ENCODE measurements around the gene DEDD2. TPM values are rescaled to one million over a fixed set of nuclear protein-coding genes. Genes with fewer than 3 reads are reported as not detected.

The DEDD2 gene
- total RNA-seq, 1 donor from 2014 or later, result 26.1 TPM

- TF ChIP-seq CTCF (IDR thresholded peaks at IDR 0.05), result no peak
- no peak overlapping the region for H3K27ac Mint-ChIP-seq
- no peak for DNase-seq
- H3K4me1 Mint-ChIP-seq, result no peaks in the 10 kb centered on the region
- H3K9me3 Mint-ChIP-seq, result no peaks in the 10 kb centered on the region
- intact Hi-C loops (cut with micrococcal nuclease), result no loop called here
- no peak overlapping the region for H3K4me3 Mint-ChIP-seq
- ChIA-PET CTCF (no interaction called here), POLR2A (interaction anchor here (0.5 to 2.1 kb wide), 3 partner anchors 12 to 32 kb away, joined by 3 to 5 read pairs (median 4); partner anchors contain the start of gene GSK3A)
- no peak for ATAC-seq (ENCODE audit: low read depth)
- H3K36me3 Mint-ChIP-seq (ENCODE audit: low read depth), result peaks cover 90% of the 10 kb centered on the region
- no peaks in the 10 kb centered on the region for H3K27me3 Mint-ChIP-seq
These were observed 13.1 kb upstream of the DEDD2 start for GRCh38 chr19:42230571-42230970.

- H3K27ac Mint-ChIP-seq, result no peak overlapping the region
- no peak overlapping the region for H3K4me3 Mint-ChIP-seq
- ATAC-seq (ENCODE audit: low read depth) (no peak), DNase-seq (no peak)
- no peak for TF ChIP-seq CTCF (IDR thresholded peaks at IDR 0.05)
- CTCF ChIA-PET, result interaction anchor here (2.0 kb wide), 1 partner anchor 41 kb away, joined by 5 read pairs; no protein-coding TSS in a partner anchor
- POLR2A ChIA-PET, result interaction anchor here (0.8 to 2.1 kb wide), 5 partner anchors 9 to 253 kb away, joined by 3 to 5 read pairs (median 3); partner anchors contain the start of genes DEDD2 and GSK3A
- H3K27me3 Mint-ChIP-seq, result no peaks in the 10 kb centered on the region
- H3K36me3 Mint-ChIP-seq (ENCODE audit: low read depth), result peaks cover 89% of the 10 kb centered on the region
- intact Hi-C loops (cut with micrococcal nuclease), result no loop called here
- H3K4me1 Mint-ChIP-seq, result no peaks in the 10 kb centered on the region
- no peaks in the 10 kb centered on the region for H3K9me3 Mint-ChIP-seq
These were observed 12.4 kb upstream of the DEDD2 start for GRCh38 chr19:42229855-42230351.

- POLR2A ChIA-PET, result interaction anchor here (0.8 to 2.1 kb wide), 5 partner anchors 9 to 253 kb away, joined by 3 to 5 read pairs (median 3); partner anchors contain the start of genes DEDD2 and GSK3A
- intact Hi-C loops (cut with micrococcal nuclease), result no loop called here
These were observed 11.9 kb upstream of the DEDD2 start for GRCh38 chr19:42229301-42229854.

GRCh38 chr19:42228641-42229040 is 11.2 kb upstream of the DEDD2 start:
- intact Hi-C loops (cut with micrococcal nuclease), result no loop called here
- TF ChIP-seq CTCF (IDR thresholded peaks at IDR 0.05), result no peak
- ChIA-PET POLR2A (no interaction called here), CTCF (interaction anchor here (1.2 to 2.0 kb wide), 2 partner anchors 40 to 70 kb away, joined by 4 to 5 read pairs; no protein-coding TSS in a partner anchor)
- no peaks in the 10 kb centered on the region for H3K9me3 Mint-ChIP-seq
- no peaks in the 10 kb centered on the region for H3K27me3 Mint-ChIP-seq
- peaks cover 85% of the 10 kb centered on the region for H3K36me3 Mint-ChIP-seq (ENCODE audit: low read depth)
- no peak overlapping the region for H3K27ac Mint-ChIP-seq
- no peak for ATAC-seq (ENCODE audit: low read depth)
- no peak overlapping the region for H3K4me3 Mint-ChIP-seq
- DNase-seq, result no peak
- no peaks in the 10 kb centered on the region for H3K4me1 Mint-ChIP-seq

More at GRCh38 chr19:42229301-42229854, 11.9 kb upstream of the DEDD2 start:
- DNase-seq (no peak), ATAC-seq (ENCODE audit: low read depth) (no peak)
- Mint-ChIP-seq H3K4me1 (no peaks in the 10 kb centered on the region), H3K36me3 (ENCODE audit: low read depth) (peaks cover 89% of the 10 kb centered on the region), H3K27ac (no peak overlapping the region), H3K4me3 (no peak overlapping the region), H3K9me3 (no peaks in the 10 kb centered on the region), H3K27me3 (no peaks in the 10 kb centered on the region)
- no peak for TF ChIP-seq CTCF (IDR thresholded peaks at IDR 0.05)
- CTCF ChIA-PET, result interaction anchor here (2.0 kb wide), 1 partner anchor 40 kb away, joined by 5 read pairs; no protein-coding TSS in a partner anchor

- Mint-ChIP-seq H3K36me3 (ENCODE audit: low read depth) (peaks cover 74% of the 10 kb centered on the region), H3K9me3 (no peaks in the 10 kb centered on the region), H3K4me1 (peaks cover 2% of the 10 kb centered on the region), H3K4me3 (no peak overlapping the region), H3K27ac (no peak overlapping the region), H3K27me3 (no peaks in the 10 kb centered on the region)
- ChIA-PET CTCF (no interaction called here), POLR2A (no interaction called here)
- intact Hi-C loops (cut with micrococcal nuclease), result no loop called here
- no peak for DNase-seq
- TF ChIP-seq CTCF (IDR thresholded peaks at IDR 0.05), result no peak
- ATAC-seq (ENCODE audit: low read depth), result no peak
These were observed 9.4 kb upstream of the DEDD2 start for GRCh38 chr19:42226886-42227285.

Measured in activated B cell treated with CpG ODN at 0.5 μM for 24 hours (primary cell).